ENCODE results near the gene CHD6.

The CHD6 gene

DNA sequence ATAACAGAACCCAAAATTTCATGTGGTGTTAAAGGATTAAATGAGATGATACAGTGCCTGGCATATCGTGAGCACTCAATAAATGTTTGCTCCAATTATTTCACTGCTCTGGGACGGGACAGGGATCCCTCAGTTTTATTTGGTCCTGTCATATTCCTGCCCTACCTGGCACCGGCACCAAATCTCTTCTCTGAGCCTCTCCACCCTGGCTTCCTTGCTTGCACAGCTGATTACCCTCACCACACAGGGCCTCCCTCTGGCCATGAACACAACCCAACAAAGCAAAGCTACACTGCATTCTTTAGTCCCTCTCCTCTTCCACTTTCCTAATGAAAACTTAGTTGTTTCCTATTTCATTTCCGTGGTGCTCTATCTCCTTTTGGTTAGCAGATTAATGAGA lies 16.4 kb downstream of the CHD6 start:
- Histone ChIP-seq H3K27ac (replicated peaks) (no peak overlapping the region), H3K27me3 (ENCODE audit: insufficient read depth, poor library complexity, severe bottlenecking) (no peaks in the 10 kb centered on the region), H3K4me3 (replicated peaks; ENCODE audit: insufficient read depth, low read length) (no peak overlapping the region)
- DNase-seq (ENCODE audit: low read depth in 1 of 2, low spot score in 1 of 2) = no peak
- TF ChIP-seq GABPA (IDR thresholded peaks at IDR 0.05; ENCODE audit: low read depth) (no peak), POLR2AphosphoS5 (IDR thresholded peaks at IDR 0.05; ENCODE audit: low read depth) (no peak), CTCF (IDR thresholded peaks at IDR 0.05; ENCODE audit: insufficient read depth, low read length) (no peak), REST (IDR thresholded peaks at IDR 0.05; ENCODE audit: insufficient replicate concordance, low read depth) (no peak), SPI1 (IDR thresholded peaks at IDR 0.05; ENCODE audit: borderline replicate concordance, low read depth) (no peak)

DNA sequence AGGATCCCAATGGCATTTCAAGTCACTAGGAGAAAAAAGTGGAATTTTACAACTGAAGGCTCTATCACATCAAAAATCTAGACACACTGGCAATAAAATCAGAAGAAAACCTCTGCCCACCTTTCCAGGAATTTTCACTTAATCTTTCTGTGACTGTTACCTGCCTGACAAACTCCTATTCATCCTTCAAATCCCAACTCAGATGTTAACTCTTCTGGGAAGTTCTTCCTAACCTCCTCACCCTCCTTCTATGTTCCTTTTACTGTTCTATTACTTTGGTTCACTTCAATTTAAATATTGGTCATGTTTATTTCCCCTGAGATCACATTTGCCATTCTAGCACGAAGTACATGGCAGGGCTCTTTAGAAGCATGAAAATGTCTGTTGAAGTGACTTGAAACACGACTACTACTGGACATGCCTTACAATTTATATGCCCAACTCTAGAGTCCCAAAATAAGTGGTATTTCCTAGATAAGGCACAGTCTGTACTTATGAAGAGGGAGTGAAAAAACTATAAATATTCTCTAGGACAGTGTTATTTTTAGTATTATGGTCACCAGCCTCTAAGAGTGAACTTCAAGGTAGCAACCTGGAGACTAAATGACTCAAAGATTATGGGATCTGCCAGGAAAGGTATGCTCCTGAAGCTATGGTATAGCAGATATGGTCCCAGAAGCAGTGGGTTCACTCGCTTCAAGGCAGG lies 17.1 kb downstream of the CHD6 start:
- TF ChIP-seq GABPA (IDR thresholded peaks at IDR 0.05; ENCODE audit: low read depth) = no peak
- TF ChIP-seq POLR2AphosphoS5 (IDR thresholded peaks at IDR 0.05; ENCODE audit: low read depth) = no peak
- TF ChIP-seq REST (IDR thresholded peaks at IDR 0.05; ENCODE audit: insufficient replicate concordance, low read depth) = no peak
- no peak for TF ChIP-seq CTCF (IDR thresholded peaks at IDR 0.05; ENCODE audit: insufficient read depth, low read length)
- no peak for TF ChIP-seq SPI1 (IDR thresholded peaks at IDR 0.05; ENCODE audit: borderline replicate concordance, low read depth)
- no peak for DNase-seq (ENCODE audit: low read depth in 1 of 2, low spot score in 1 of 2)
- H3K4me3 ChIP-seq (replicated peaks; ENCODE audit: insufficient read depth, low read length) = no peak overlapping the region

GRCh38 chr20:41599699-41600104 lies 18.5 kb downstream of the CHD6 start:
- Histone ChIP-seq H3K27ac (replicated peaks) (no peak overlapping the region), H3K27me3 (ENCODE audit: insufficient read depth, poor library complexity, severe bottlenecking) (no peaks in the 10 kb centered on the region), H3K4me3 (replicated peaks; ENCODE audit: insufficient read depth, low read length) (no peak overlapping the region)
- DNase-seq (ENCODE audit: low read depth in 1 of 2, low spot score in 1 of 2) = no peak
- TF ChIP-seq POLR2AphosphoS5 (IDR thresholded peaks at IDR 0.05; ENCODE audit: low read depth) = no peak
- no peak for TF ChIP-seq CTCF (IDR thresholded peaks at IDR 0.05; ENCODE audit: insufficient read depth, low read length)
- TF ChIP-seq SPI1 (IDR thresholded peaks at IDR 0.05; ENCODE audit: borderline replicate concordance, low read depth) = no peak
- no peak for TF ChIP-seq GABPA (IDR thresholded peaks at IDR 0.05; ENCODE audit: low read depth)
- no peak for TF ChIP-seq REST (IDR thresholded peaks at IDR 0.05; ENCODE audit: insufficient replicate concordance, low read depth)

More for the DNA sequence above, 17.1 kb downstream of the CHD6 start:
- H3K27ac ChIP-seq (replicated peaks) = no peak overlapping the region
- no peaks in the 10 kb centered on the region for H3K27me3 ChIP-seq (ENCODE audit: insufficient read depth, poor library complexity, severe bottlenecking)
